ENCODE measurements around the gene SMIM7. TPM values are rescaled to one million over a fixed set of nuclear protein-coding genes. Genes with fewer than 3 reads are reported as not detected.

SMIM7 gene
- total and polyA plus RNA-seq, 2 of the 13 experiments (the other 11 are each of a cell fraction or from before 2014, with no cell fraction given), result 55.7 to 74.9 TPM

- peak; percentile 63 for TF ChIP-seq SNAPC4 (CRISPR knock-in tag; IDR thresholded peaks at IDR 0.05)
- 0 out of 2 replicates have a peak, but pooled peaks have one; percentile 46 for TF ChIP-seq SKIL (CRISPR knock-in tag; IDR thresholded peaks at IDR 0.05; ENCODE audit: borderline replicate concordance)
- TF ChIP-seq ETS1 (CRISPR knock-in tag; IDR thresholded peaks at IDR 0.05), result no peak
- TF ChIP-seq ZFAT (CRISPR knock-in tag; conservative IDR thresholded peaks at IDR 0.05), result no peak
- TF ChIP-seq KAT8 (CRISPR knock-in tag; IDR thresholded peaks at IDR 0.05), result peak; percentile 88
- TF ChIP-seq, protein P1, sequence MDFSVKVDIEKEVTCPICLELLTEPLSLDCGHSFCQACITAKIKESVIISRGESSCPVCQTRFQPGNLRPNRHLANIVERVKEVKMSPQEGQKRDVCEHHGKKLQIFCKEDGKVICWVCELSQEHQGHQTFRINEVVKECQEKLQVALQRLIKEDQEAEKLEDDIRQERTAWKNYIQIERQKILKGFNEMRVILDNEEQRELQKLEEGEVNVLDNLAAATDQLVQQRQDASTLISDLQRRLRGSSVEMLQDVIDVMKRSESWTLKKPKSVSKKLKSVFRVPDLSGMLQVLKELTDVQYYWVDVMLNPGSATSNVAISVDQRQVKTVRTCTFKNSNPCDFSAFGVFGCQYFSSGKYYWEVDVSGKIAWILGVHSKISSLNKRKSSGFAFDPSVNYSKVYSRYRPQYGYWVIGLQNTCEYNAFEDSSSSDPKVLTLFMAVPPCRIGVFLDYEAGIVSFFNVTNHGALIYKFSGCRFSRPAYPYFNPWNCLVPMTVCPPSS (IDR thresholded peaks at IDR 0.05), result no peak
- TF ChIP-seq MIER3 (CRISPR knock-in tag; IDR thresholded peaks at IDR 0.05; ENCODE audit: borderline replicate concordance), result 0 out of 2 replicates have a peak, but pooled peaks have one; percentile 8
- TF ChIP-seq SRSF1 (optimal IDR thresholded peaks at IDR 0.05; ENCODE audit: low read depth, low read length), result peak; percentile 92
- TF ChIP-seq, protein P2, sequence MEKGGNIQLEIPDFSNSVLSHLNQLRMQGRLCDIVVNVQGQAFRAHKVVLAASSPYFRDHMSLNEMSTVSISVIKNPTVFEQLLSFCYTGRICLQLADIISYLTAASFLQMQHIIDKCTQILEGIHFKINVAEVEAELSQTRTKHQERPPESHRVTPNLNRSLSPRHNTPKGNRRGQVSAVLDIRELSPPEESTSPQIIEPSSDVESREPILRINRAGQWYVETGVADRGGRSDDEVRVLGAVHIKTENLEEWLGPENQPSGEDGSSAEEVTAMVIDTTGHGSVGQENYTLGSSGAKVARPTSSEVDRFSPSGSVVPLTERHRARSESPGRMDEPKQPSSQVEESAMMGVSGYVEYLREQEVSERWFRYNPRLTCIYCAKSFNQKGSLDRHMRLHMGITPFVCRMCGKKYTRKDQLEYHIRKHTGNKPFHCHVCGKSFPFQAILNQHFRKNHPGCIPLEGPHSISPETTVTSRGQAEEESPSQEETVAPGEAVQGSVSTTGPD (CRISPR knock-in tag; IDR thresholded peaks at IDR 0.05), result peak; percentile 31; the same call in 1 of the 2 replicates
- TF ChIP-seq ATF3 (CRISPR knock-in tag; IDR thresholded peaks at IDR 0.05), result no peak
- peak; percentile 26; the same call in 1 of the 2 replicates for TF ChIP-seq ZNF331 (CRISPR knock-in tag; IDR thresholded peaks at IDR 0.05)
- TF ChIP-seq HOXA5 (CRISPR knock-in tag; IDR thresholded peaks at IDR 0.05), result no peak
- TF ChIP-seq, protein P3, sequence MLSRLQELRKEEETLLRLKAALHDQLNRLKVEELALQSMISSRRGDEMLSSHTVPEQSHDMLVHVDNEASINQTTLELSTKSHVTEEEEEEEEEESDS (CRISPR knock-in tag; IDR thresholded peaks at IDR 0.05; ENCODE audit: borderline replicate concordance), result no peak
- TF ChIP-seq BRD4 (CRISPR knock-in tag; IDR thresholded peaks at IDR 0.05), result no peak
- no peak; the same call in 1 of the 2 replicates for TF ChIP-seq TEAD2 (CRISPR knock-in tag; IDR thresholded peaks at IDR 0.05)
- peak; percentile 88; the same call in 1 of the 2 replicates for TF ChIP-seq HIVEP1 (CRISPR knock-in tag; IDR thresholded peaks at IDR 0.05)
- no peak for TF ChIP-seq NKX3-1 (CRISPR knock-in tag; IDR thresholded peaks at IDR 0.05)
These were observed 31.6 kb downstream of the SMIM7 start, which contains the start of gene MED26 (continued) for GRCh38 chr19:16628183-16628983.
